H9 (cell line): ENCODE data around the gene CBY3. TPM values are rescaled to one million over a fixed set of nuclear protein-coding genes. Genes with fewer than 3 reads are reported as not detected.
A peak's percentile ranks its signal among the peaks of the same experiment; 100 is the strongest.
"Not testable (repeated sequence)": the region's sequence is repeated elsewhere in the genome, so short reads cannot be mapped to it uniquely, and the experiment has no call there.

Source experiments
- DNase-seq: peaks from one replicate; pipeline ENCODE4 v3.0.0-alpha.2; 2017
- H2AFZ ChIP-seq: one replicate; pipeline ENCODE4 v1.6.1; 2013; ENCODE audit warnings: mild to moderate bottlenecking, low read length, control low read depth, moderate library complexity
- H2AK5ac ChIP-seq: 2 replicates; pipeline ENCODE4 v1.6.1; 2013; ENCODE audit warnings: low read length, control low read depth, mixed read lengths; ENCODE audit not compliant: insufficient read length
- H2BK120ac ChIP-seq: one replicate; pipeline ENCODE4 v1.6.1; 2013; ENCODE audit warnings: low read depth, mild to moderate bottlenecking, low read length, control low read depth, inconsistent platforms; ENCODE audit not compliant: poor library complexity, severe bottlenecking
- H2BK12ac ChIP-seq: 2 replicates; pipeline ENCODE4 v1.6.1; 2013; ENCODE audit warnings: low read length, control low read depth, mixed read lengths, low read depth; ENCODE audit not compliant: insufficient read length
- H2BK15ac ChIP-seq: 2 replicates; pipeline ENCODE4 v1.6.1; 2013; ENCODE audit warnings: low read depth, low read length, control low read depth
- H2BK20ac ChIP-seq: one replicate; pipeline ENCODE4 v1.6.1; 2013; ENCODE audit warnings: low read depth, mild to moderate bottlenecking, low read length, control low read depth, inconsistent platforms; ENCODE audit not compliant: poor library complexity, severe bottlenecking
- H2BK5ac ChIP-seq: 2 replicates; pipeline ENCODE4 v1.6.1; 2013; ENCODE audit warnings: low read length, control low read depth, mixed read lengths; ENCODE audit not compliant: insufficient read length
- H3K14ac ChIP-seq: 2 replicates; pipeline ENCODE4 v1.6.1; 2013; ENCODE audit warnings: low read length, control low read depth; ENCODE audit not compliant: insufficient read depth
- H3K18ac ChIP-seq: 2 replicates; pipeline ENCODE4 v1.6.1; 2013; ENCODE audit warnings: low read depth, mild to moderate bottlenecking, mixed read lengths, low read length, control low read depth; ENCODE audit not compliant: insufficient read length
- H3K23ac ChIP-seq: 2 replicates; pipeline ENCODE4 v1.6.1; 2013; ENCODE audit warnings: low read length, control low read depth, mixed read lengths, low read depth; ENCODE audit not compliant: insufficient read length
- H3K23me2 ChIP-seq: 2 replicates; pipeline ENCODE4 v1.6.1; 2013; ENCODE audit warnings: low read depth, mild to moderate bottlenecking, mixed read lengths, low read length, control low read depth; ENCODE audit not compliant: insufficient read length, poor library complexity, severe bottlenecking
- H3K27ac ChIP-seq: 2 replicates; pipeline ENCODE4 v1.5.1; 2013; ENCODE audit warnings: low read length, control low read depth, mixed read lengths, low read depth; ENCODE audit not compliant: insufficient read length
- H3K27me3 ChIP-seq: 2 replicates; pipeline ENCODE4 v1.6.1; 2013; ENCODE audit warnings: low read length, control low read depth, inconsistent platforms; ENCODE audit not compliant: insufficient read depth
- H3K4ac ChIP-seq: 2 replicates; pipeline ENCODE4 v1.6.1; 2013; ENCODE audit warnings: low read depth, mild to moderate bottlenecking, control low read depth, inconsistent platforms, low read length, moderate library complexity
- H3K4me1 ChIP-seq: 2 replicates; pipeline ENCODE4 v1.6.1; 2013; ENCODE audit warnings: low read length, control low read depth, inconsistent platforms; ENCODE audit not compliant: insufficient read depth
- H3K4me2 ChIP-seq: 2 replicates; pipeline ENCODE4 v1.6.1; 2013; ENCODE audit warnings: low read length, control low read depth, mixed read lengths; ENCODE audit not compliant: insufficient read length, insufficient read depth
- H3K56ac ChIP-seq: 2 replicates; pipeline ENCODE4 v1.6.1; 2013; ENCODE audit warnings: low read depth, mild to moderate bottlenecking, mixed read lengths, low read length, control low read depth; ENCODE audit not compliant: insufficient read length
- H3K79me1 ChIP-seq: 2 replicates; pipeline ENCODE4 v1.6.1; 2013; ENCODE audit warnings: low read depth, mild to moderate bottlenecking, moderate library complexity, low read length, control low read depth, inconsistent platforms; ENCODE audit not compliant: insufficient read depth, poor library complexity, severe bottlenecking
- H3K79me2 ChIP-seq: 2 replicates; pipeline ENCODE4 v1.6.1; 2013; ENCODE audit warnings: low read length, control low read depth, inconsistent platforms; ENCODE audit not compliant: insufficient read depth
- H3K9ac ChIP-seq: 2 replicates; pipeline ENCODE4 v1.6.1; 2013; ENCODE audit warnings: low read length, control low read depth, mixed read lengths; ENCODE audit not compliant: insufficient read length; ENCODE audit errors: extremely low read depth
- H3K9me3 ChIP-seq: one replicate; pipeline ENCODE4 v1.6.1; 2013; ENCODE audit warnings: low read depth, low read length, inconsistent platforms; ENCODE audit not compliant: control insufficient read depth
- H3T11ph ChIP-seq: one replicate; pipeline ENCODE4 v1.6.1; 2013; ENCODE audit warnings: mild to moderate bottlenecking, low read length, control low read depth, inconsistent platforms
- H4K20me1 ChIP-seq: one replicate; pipeline ENCODE4 v1.6.1; 2013; ENCODE audit not compliant: control insufficient read depth, insufficient read length, insufficient read depth
- H4K5ac ChIP-seq: 2 replicates; pipeline ENCODE4 v1.6.1; 2013; ENCODE audit warnings: low read depth, mild to moderate bottlenecking, mixed read lengths, low read length, control low read depth; ENCODE audit not compliant: insufficient read length
- H4K8ac ChIP-seq: replicated peaks from 2 replicates; pipeline ENCODE4 v1.6.1; 2013; ENCODE audit warnings: low read length, control low read depth, mixed read lengths, low read depth; ENCODE audit not compliant: insufficient read length
- H4K91ac ChIP-seq: 2 replicates; pipeline ENCODE4 v1.6.1; 2013; ENCODE audit warnings: low read depth, mild to moderate bottlenecking, moderate library complexity, mixed read lengths, low read length, control low read depth; ENCODE audit not compliant: insufficient read length
- H3K27ac Mint-ChIP-seq, 3 experiments: 2 replicates in 2 of 3; 3 replicates in 1 of 3; pipeline ENCODE4 v1.8.0; 2020 to 2021; ENCODE audit warnings: mixed read lengths in 3 of 3, mild to moderate bottlenecking in 1 of 3, moderate library complexity in 1 of 3
- H3K27me3 Mint-ChIP-seq: 2 replicates; pipeline ENCODE4 v1.8.0; 2021; ENCODE audit warnings: low read depth, mild to moderate bottlenecking, moderate library complexity, mixed read lengths
- H3K36me3 Mint-ChIP-seq, 3 experiments: 2 replicates in 2 of 3; 3 replicates in 1 of 3; pipeline ENCODE4 v1.8.0; 2020 to 2021; ENCODE audit warnings: low read depth in 3 of 3, mixed read lengths in 3 of 3; ENCODE audit not compliant: insufficient read depth in 1 of 3
- H3K4me1 Mint-ChIP-seq, 2 experiments: 2 replicates each; pipeline ENCODE4 v1.8.0; 2020; ENCODE audit warnings: mixed read lengths in 2 of 2
- H3K4me3 Mint-ChIP-seq, 2 experiments: 2 replicates in 1 of 2; 3 replicates in 1 of 2; pipeline ENCODE4 v1.8.0; 2020 to 2021; ENCODE audit warnings: mild to moderate bottlenecking in 2 of 2, mixed read lengths in 2 of 2, moderate library complexity in 1 of 2
- H3K9me3 Mint-ChIP-seq, 2 experiments: 2 replicates in 1 of 2; 3 replicates in 1 of 2; pipeline ENCODE4 v1.8.0; 2020; ENCODE audit warnings: mild to moderate bottlenecking in 2 of 2, mixed read lengths in 2 of 2, moderate library complexity in 1 of 2
- WGBS: extraction: QIAGEN DNeasy Blood & Tissue Kit; methylation state at CpG from one replicate; pipeline ENCODE4 v1.1.7; 2013; ENCODE audit warnings: missing lambda C conversion rate, low lambda C conversion rate, mixed read lengths; ENCODE audit not compliant: insufficient read length; ENCODE audit errors: extremely low coverage; 5-methylcytosine and 5-hydroxymethylcytosine counted together
- total RNA-seq: library from RNA; stranded (reverse); gene quantifications from 2 replicates; pipeline ENCODE4 v1.2.1, GENCODE V29; 2021

The CBY3 gene
- total RNA-seq, 1 experiment from 2014 or later: 0.50 TPM

DNA sequence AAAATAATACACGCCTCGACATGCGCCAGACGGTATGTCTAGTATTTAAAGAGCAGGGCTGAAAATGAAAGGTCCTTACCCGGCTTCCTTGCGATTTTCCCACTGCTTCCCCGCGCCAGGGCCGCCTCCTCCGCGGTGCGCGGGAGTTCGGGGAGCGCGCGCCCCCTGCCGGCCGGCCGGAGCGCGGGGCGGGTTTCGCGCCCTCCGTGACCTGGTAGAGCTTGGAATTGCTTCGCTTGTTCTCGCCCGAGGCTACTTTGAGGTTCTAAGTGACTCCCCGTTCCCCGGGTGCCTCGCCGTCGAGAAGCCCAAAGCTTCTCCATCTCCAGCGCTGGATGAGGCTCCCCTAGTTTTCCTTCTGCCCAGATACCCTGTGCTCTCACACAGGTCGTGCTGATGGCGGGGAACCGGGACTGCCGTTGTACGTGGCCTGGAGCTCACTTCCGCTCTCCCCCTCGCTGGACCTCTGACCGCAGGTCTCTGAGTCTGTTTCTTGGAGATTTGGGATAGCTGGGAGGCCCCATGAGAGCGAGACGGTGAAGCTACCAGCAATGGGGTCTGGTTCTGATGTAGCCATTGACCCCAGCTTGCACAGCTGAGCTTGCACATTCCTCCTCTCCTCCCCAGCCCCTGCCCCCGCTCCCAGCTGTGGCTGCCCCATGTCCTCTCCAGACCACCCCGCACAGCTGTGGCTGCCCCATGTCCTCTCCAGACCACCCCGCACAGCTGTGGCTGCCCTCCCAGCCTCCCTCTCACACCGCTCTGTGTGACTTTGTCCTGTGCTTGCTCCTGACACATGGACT is 46.3 kb downstream of the CBY3 start:
- no CpG with 5 or more reads among the region's 49 CpGs for WGBS
- not testable (repeated sequence) for H3K4me1 Mint-ChIP-seq, H4K91ac ChIP-seq, H3K18ac ChIP-seq, H2BK5ac ChIP-seq, H3K23me2 ChIP-seq, H3K14ac ChIP-seq, H2BK20ac ChIP-seq, H2AK5ac ChIP-seq, DNase-seq, H3K27me3 ChIP-seq, H3K27me3 Mint-ChIP-seq, H3K9me3 ChIP-seq, H3K79me2 ChIP-seq, H3K4me2 ChIP-seq, H2BK12ac ChIP-seq, H3K4me3 Mint-ChIP-seq, H4K5ac ChIP-seq, H3K23ac ChIP-seq, H2AFZ ChIP-seq, H3K9ac ChIP-seq, H3K4ac ChIP-seq, H3K4me1 ChIP-seq, H3K27ac Mint-ChIP-seq, H3K56ac ChIP-seq, H4K20me1 ChIP-seq, H3K79me1 ChIP-seq, H2BK15ac ChIP-seq, H3K27ac ChIP-seq, H3K9me3 Mint-ChIP-seq, H3T11ph ChIP-seq, H2BK120ac ChIP-seq, H4K8ac ChIP-seq
- H3K36me3 Mint-ChIP-seq: peaks cover 7 to 15% (median 8%) of the 10 kb centered on the region in 3 experiments; a peak in 6 of 7 replicates

DNA sequence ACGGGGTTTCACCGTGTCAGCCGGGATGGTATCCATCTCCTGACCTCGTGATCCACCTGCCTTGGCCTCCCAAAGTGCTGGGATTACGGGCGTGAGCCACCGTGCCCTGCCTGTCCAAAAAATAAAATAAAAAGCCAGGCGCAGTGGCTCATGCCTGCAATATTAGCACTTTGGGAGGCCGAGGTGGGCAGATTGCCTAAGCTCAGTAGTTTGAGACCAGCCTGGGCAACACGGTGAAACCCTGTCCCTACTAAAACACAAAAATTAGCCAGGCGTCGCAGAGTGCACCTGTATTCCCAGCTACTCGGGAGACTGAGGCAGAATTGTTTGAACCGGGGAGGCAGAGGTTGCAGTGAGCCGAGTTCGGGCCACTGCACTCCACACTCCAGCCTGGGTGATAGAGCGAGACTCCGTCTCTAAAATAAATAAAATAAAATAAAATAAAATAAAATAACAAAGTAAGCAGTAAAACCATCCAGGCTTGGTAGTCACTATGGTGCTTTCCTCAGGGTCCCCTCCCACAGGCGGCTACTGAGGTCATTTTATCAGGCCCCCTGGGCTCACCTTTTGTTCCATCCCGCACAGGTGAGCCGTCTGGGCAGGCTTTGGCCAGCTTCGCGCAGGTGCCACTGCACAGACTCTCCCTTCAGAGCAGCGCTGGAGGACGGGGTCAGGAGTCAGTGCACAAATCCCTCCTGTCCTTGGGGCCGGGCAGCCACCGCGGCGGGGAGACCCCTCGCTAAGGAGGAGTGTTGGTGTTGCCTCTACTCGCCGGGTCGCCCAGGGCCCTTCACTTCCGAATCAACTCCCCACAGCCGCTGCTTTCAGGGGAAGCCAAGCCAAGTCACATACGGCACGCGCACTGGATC is 47.1 kb downstream of the CBY3 start:
- H3K18ac ChIP-seq, DNase-seq, H3K27ac ChIP-seq, H2AFZ ChIP-seq, H3K27ac Mint-ChIP-seq, H3K9me3 Mint-ChIP-seq, H4K20me1 ChIP-seq, H3T11ph ChIP-seq, H2BK15ac ChIP-seq, H3K56ac ChIP-seq, H3K14ac ChIP-seq, H2BK5ac ChIP-seq, H3K27me3 ChIP-seq, H3K4me2 ChIP-seq, H3K23me2 ChIP-seq, H4K91ac ChIP-seq, H2AK5ac ChIP-seq, H3K4ac ChIP-seq, H2BK120ac ChIP-seq, H3K79me1 ChIP-seq, H4K8ac ChIP-seq, H3K4me1 Mint-ChIP-seq, H3K79me2 ChIP-seq, H3K9ac ChIP-seq, H2BK12ac ChIP-seq, H4K5ac ChIP-seq, H3K27me3 Mint-ChIP-seq, H3K23ac ChIP-seq, H3K9me3 ChIP-seq, H3K4me1 ChIP-seq, H2BK20ac ChIP-seq: not testable (repeated sequence)
- peak overlapping the region; percentile 53 to 66; a peak in 4 of 5 replicates for H3K4me3 Mint-ChIP-seq
- H3K36me3 Mint-ChIP-seq: peaks cover 8 to 13% (median 8%) of the 10 kb centered on the region in 3 experiments; a peak in 6 of 7 replicates
- WGBS: no CpG with 5 or more reads among the region's 38 CpGs
